HUES64 (cell line): ENCODE data around the gene TCERG1.

Source experiments
- H3K27ac ChIP-seq: 2 replicates; pipeline ENCODE4 v1.7.0; 2013; ENCODE audit warnings: low read depth, low read length, inconsistent platforms
- H3K27me3 ChIP-seq: 2 replicates; pipeline ENCODE4 v1.6.1; 2013; ENCODE audit warnings: mild to moderate bottlenecking, low read length; ENCODE audit not compliant: insufficient read depth
- H3K36me3 ChIP-seq: 2 replicates; pipeline ENCODE4 v1.6.1; 2013; ENCODE audit warnings: mild to moderate bottlenecking, low read length; ENCODE audit not compliant: insufficient read depth
- H3K4me1 ChIP-seq: 2 replicates; pipeline ENCODE4 v1.6.1; 2013; ENCODE audit warnings: mild to moderate bottlenecking, low read length, moderate library complexity; ENCODE audit not compliant: insufficient read depth
- H3K4me3 ChIP-seq: 2 replicates; pipeline ENCODE4 v1.5.1; 2013; ENCODE audit warnings: mild to moderate bottlenecking, low read length, moderate library complexity
- H3K9ac ChIP-seq: 2 replicates; pipeline ENCODE4 v1.6.1; 2013; ENCODE audit warnings: mild to moderate bottlenecking, low read depth, low read length
- H3K9me3 ChIP-seq: 2 replicates; pipeline ENCODE4 v1.6.1; 2013; ENCODE audit warnings: low read depth, low read length; ENCODE audit not compliant: insufficient read depth
- WGBS: fragments of 150-250, 120-280 bp; methylation state at CpG from one replicate; pipeline ENCODE4 v1.1.7; 2013; ENCODE audit warnings: missing lambda C conversion rate; 5-methylcytosine and 5-hydroxymethylcytosine counted together

Gene TCERG1

GRCh38 chr5:146494656-146495055, 47.5 kb downstream of the TCERG1 start:
- Histone ChIP-seq H3K9ac (no peak overlapping the region), H3K36me3 (peaks cover 92% of the 10 kb centered on the region), H3K9me3 (no peaks in the 10 kb centered on the region), H3K4me3 (no peak overlapping the region), H3K4me1 (no peaks in the 10 kb centered on the region), H3K27ac (no peak overlapping the region), H3K27me3 (no peaks in the 10 kb centered on the region)
- whole genome bisulfite sequencing = 86% methylated on average over 2 of the region's 2 CpGs

GRCh38 chr5:146499680-146500079, 52.5 kb downstream of the TCERG1 start:
- 96% methylated on average over 4 of the region's 4 CpGs for WGBS
- H3K9me3 ChIP-seq = no peaks in the 10 kb centered on the region
- H3K4me3 ChIP-seq = no peak overlapping the region
- no peak overlapping the region for H3K9ac ChIP-seq
- peaks cover 93% of the 10 kb centered on the region for H3K36me3 ChIP-seq
- H3K4me1 ChIP-seq = no peaks in the 10 kb centered on the region
- H3K27ac ChIP-seq = no peak overlapping the region
- H3K27me3 ChIP-seq = no peaks in the 10 kb centered on the region

- Histone ChIP-seq H3K4me3 (no peak overlapping the region), H3K27me3 (no peaks in the 10 kb centered on the region), H3K9ac (no peak overlapping the region), H3K36me3 (peaks cover 98% of the 10 kb centered on the region), H3K4me1 (no peaks in the 10 kb centered on the region), H3K9me3 (no peaks in the 10 kb centered on the region), H3K27ac (no peak overlapping the region)
- 96% methylated on average over 5 of the region's 5 CpGs for WGBS
Measured at GRCh38 chr5:146507428-146507827, 60.3 kb downstream of the TCERG1 start.

- H3K9ac ChIP-seq = no peak overlapping the region
- WGBS = 92% methylated on average over 8 of the region's 9 CpGs
Measured at GRCh38 chr5:146510559-146511125, 63.5 kb downstream of the TCERG1 start.

GRCh38 chr5:146513462-146513861, 66.3 kb downstream of the TCERG1 start:
- 100% methylated on average over 2 of the region's 2 CpGs for WGBS
- Histone ChIP-seq H3K4me1 (peaks cover 13% of the 10 kb centered on the region), H3K36me3 (peaks cover 49% of the 10 kb centered on the region), H3K9me3 (no peaks in the 10 kb centered on the region), H3K4me3 (no peak overlapping the region), H3K9ac (no peak overlapping the region), H3K27me3 (no peaks in the 10 kb centered on the region), H3K27ac (no peak overlapping the region)

More at GRCh38 chr5:146510559-146511125, 63.5 kb downstream of the TCERG1 start:
- Histone ChIP-seq H3K4me1 (0 out of 2 replicates have a peak, but pooled peaks cover under 1% of the 10 kb centered on the region), H3K36me3 (peaks cover 75% of the 10 kb centered on the region), H3K9me3 (no peaks in the 10 kb centered on the region), H3K4me3 (no peak overlapping the region), H3K27me3 (no peaks in the 10 kb centered on the region), H3K27ac (no peak overlapping the region)

GRCh38 chr5:146514575-146514974, 67.4 kb downstream of the TCERG1 start:
- Histone ChIP-seq H3K36me3 (peaks cover 38% of the 10 kb centered on the region), H3K4me1 (peaks cover 13% of the 10 kb centered on the region), H3K9me3 (no peaks in the 10 kb centered on the region), H3K9ac (no peak overlapping the region), H3K27me3 (no peaks in the 10 kb centered on the region), H3K27ac (no peak overlapping the region), H3K4me3 (no peak overlapping the region)
- 82% methylated on average over 1 of the region's 1 CpG for WGBS

GRCh38 chr5:146515473-146516150, 68.5 kb downstream of the TCERG1 start:
- WGBS = 83% methylated on average over 10 of the region's 10 CpGs
- no peak overlapping the region for H3K9ac ChIP-seq
- H3K4me1 ChIP-seq = peaks cover 13% of the 10 kb centered on the region
- H3K36me3 ChIP-seq = peaks cover 27% of the 10 kb centered on the region
- H3K27me3 ChIP-seq = no peaks in the 10 kb centered on the region
- no peak overlapping the region for H3K4me3 ChIP-seq
- no peaks in the 10 kb centered on the region for H3K9me3 ChIP-seq
- H3K27ac ChIP-seq = no peak overlapping the region

- 52% methylated on average over 2 of the region's 3 CpGs for WGBS
- Histone ChIP-seq H3K4me1 (peaks cover 13% of the 10 kb centered on the region), H3K36me3 (peaks cover 22% of the 10 kb centered on the region), H3K27ac (no peak within 1 kb of the TSS), H3K4me3 (no peak within 1 kb of the TSS), H3K9ac (no peak within 1 kb of the TSS), H3K27me3 (no peaks in the 10 kb centered on the region), H3K9me3 (no peaks in the 10 kb centered on the region)
Measured at GRCh38 chr5:146516151-146516475, 69.0 kb downstream of the TCERG1 start, which contains the start of gene GPR151. TSS of gene GPR151 (minus strand) at chr5:146516190. CDS start at chr5:146516113, 77 bp downstream.

- H3K27ac ChIP-seq = no peak overlapping the region
- no peak overlapping the region for H3K9ac ChIP-seq
- H3K4me1 ChIP-seq = peaks cover 13% of the 10 kb centered on the region
- no peaks in the 10 kb centered on the region for H3K27me3 ChIP-seq
- H3K9me3 ChIP-seq = no peaks in the 10 kb centered on the region
- no peak overlapping the region for H3K4me3 ChIP-seq
- H3K36me3 ChIP-seq = no peaks in the 10 kb centered on the region
- WGBS = 68% methylated on average over 2 of the region's 2 CpGs
Measured at GRCh38 chr5:146519554-146519953, 72.4 kb downstream of the TCERG1 start.

GRCh38 chr5:146520731-146521130, 73.6 kb downstream of the TCERG1 start:
- Histone ChIP-seq H3K9ac (no peak overlapping the region), H3K27ac (no peak overlapping the region), H3K36me3 (no peaks in the 10 kb centered on the region), H3K9me3 (no peaks in the 10 kb centered on the region), H3K4me1 (peaks cover 12% of the 10 kb centered on the region), H3K4me3 (no peak overlapping the region), H3K27me3 (no peaks in the 10 kb centered on the region)
- WGBS = 67% methylated on average over 2 of the region's 2 CpGs

GRCh38 chr5:146521403-146522106, 74.4 kb downstream of the TCERG1 start:
- Histone ChIP-seq H3K4me1 (peaks cover 3% of the 10 kb centered on the region; the same call in 1 of the 2 replicates), H3K27me3 (no peaks in the 10 kb centered on the region), H3K36me3 (no peaks in the 10 kb centered on the region), H3K4me3 (no peak overlapping the region), H3K9ac (no peak overlapping the region), H3K27ac (no peak overlapping the region), H3K9me3 (no peaks in the 10 kb centered on the region)
- 88% methylated on average over 8 of the region's 8 CpGs for WGBS
